Measurements from ENCODE around the gene MSL2.
"Not testable (repeated sequence)": the region's sequence is repeated elsewhere in the genome, so short reads cannot be mapped to it uniquely, and the experiment has no call there.

The MSL2 gene

GRCh38 chr3:136186344-136186743 is 9.8 kb downstream of the MSL2 start:
- no peak for TF ChIP-seq CTCF (IDR thresholded peaks at IDR 0.05; ENCODE audit: low read depth, low read length)
- Histone ChIP-seq H3K36me3 (peaks cover 5% of the 10 kb centered on the region; the same call in 1 of the 2 replicates), H3K9me3 (ENCODE audit: severe bottlenecking) (no peaks in the 10 kb centered on the region), H3K27ac (no peak overlapping the region), H3K27me3 (ENCODE audit: insufficient read depth, low read depth, severe bottlenecking) (no peaks in the 10 kb centered on the region), H3K4me3 (ENCODE audit: low read depth, low read length) (no peak overlapping the region)
- DNase-seq: no peak

- no peak for DNase-seq
- Histone ChIP-seq H3K9me3 (ENCODE audit: severe bottlenecking) (no peaks in the 10 kb centered on the region), H3K4me3 (ENCODE audit: low read depth, low read length) (no peak overlapping the region), H3K27me3 (ENCODE audit: insufficient read depth, low read depth, severe bottlenecking) (no peaks in the 10 kb centered on the region), H3K36me3 (no peaks in the 10 kb centered on the region), H3K27ac (no peak overlapping the region)
- TF ChIP-seq CTCF (IDR thresholded peaks at IDR 0.05; ENCODE audit: low read depth, low read length): no peak
These were observed 11.4 kb downstream of the MSL2 start for GRCh38 chr3:136184703-136185102.

- no peak for TF ChIP-seq CTCF (IDR thresholded peaks at IDR 0.05; ENCODE audit: low read depth, low read length)
- Histone ChIP-seq H3K27me3 (ENCODE audit: insufficient read depth, low read depth, severe bottlenecking) (no peaks in the 10 kb centered on the region), H3K27ac (no peak overlapping the region), H3K36me3 (no peaks in the 10 kb centered on the region), H3K4me3 (ENCODE audit: low read depth, low read length) (no peak overlapping the region), H3K9me3 (ENCODE audit: severe bottlenecking) (no peaks in the 10 kb centered on the region)
- no peak for DNase-seq
These were observed 14.4 kb downstream of the MSL2 start for GRCh38 chr3:136181741-136182140.

GRCh38 chr3:136177876-136178275 is 18.3 kb downstream of the MSL2 start:
- TF ChIP-seq CTCF (IDR thresholded peaks at IDR 0.05; ENCODE audit: low read depth, low read length): no peak
- DNase-seq: no peak

GRCh38 chr3:136173939-136174490 is 22.1 kb downstream of the MSL2 start:
- H3K36me3 ChIP-seq: no peaks in the 10 kb centered on the region
- H3K27ac ChIP-seq: no peak overlapping the region
- H3K9me3 ChIP-seq (ENCODE audit: severe bottlenecking): no peaks in the 10 kb centered on the region
- DNase-seq: no peak
- no peak for TF ChIP-seq CTCF (IDR thresholded peaks at IDR 0.05; ENCODE audit: low read depth, low read length)
- H3K27me3 ChIP-seq (ENCODE audit: insufficient read depth, low read depth, severe bottlenecking): no peaks in the 10 kb centered on the region
- H3K4me3 ChIP-seq (ENCODE audit: low read depth, low read length): no peak overlapping the region

More at GRCh38 chr3:136177876-136178275, 18.3 kb downstream of the MSL2 start:
- no peak overlapping the region for H3K27ac ChIP-seq
- no peaks in the 10 kb centered on the region for H3K27me3 ChIP-seq (ENCODE audit: insufficient read depth, low read depth, severe bottlenecking)
- no peaks in the 10 kb centered on the region for H3K9me3 ChIP-seq (ENCODE audit: severe bottlenecking)
- no peak overlapping the region for H3K4me3 ChIP-seq (ENCODE audit: low read depth, low read length)
- H3K36me3 ChIP-seq: no peaks in the 10 kb centered on the region

GRCh38 chr3:136171097-136171542 is 25.0 kb downstream of the MSL2 start:
- Histone ChIP-seq H3K27ac (no peak overlapping the region), H3K27me3 (ENCODE audit: insufficient read depth, low read depth, severe bottlenecking) (no peaks in the 10 kb centered on the region), H3K4me3 (ENCODE audit: low read depth, low read length) (no peak overlapping the region), H3K9me3 (ENCODE audit: severe bottlenecking) (no peaks in the 10 kb centered on the region), H3K36me3 (no peaks in the 10 kb centered on the region)
- DNase-seq: no peak
- no peak for TF ChIP-seq CTCF (IDR thresholded peaks at IDR 0.05; ENCODE audit: low read depth, low read length)

- not testable (repeated sequence) for H3K27me3 ChIP-seq (ENCODE audit: insufficient read depth, low read depth, severe bottlenecking); H3K9me3 ChIP-seq (ENCODE audit: severe bottlenecking)
These were observed 27.9 kb downstream of the MSL2 start for GRCh38 chr3:136168236-136168635.

More at GRCh38 chr3:136168236-136168635, 27.9 kb downstream of the MSL2 start:
- not testable (repeated sequence) for DNase-seq; H3K27ac ChIP-seq; H3K4me3 ChIP-seq (ENCODE audit: low read depth, low read length); H3K36me3 ChIP-seq
